SK-N-SH treated with all-trans-retinoic acid at 6 μM for 48 hours (cell line): ENCODE measurements around the gene TCF25.

Experiments used
- ATAC-seq: fragments of 200-7000 bp; cut with Tn5 transposase; 3 replicates; pipeline ENCODE4 v1.9.1; 2020; ENCODE audit warnings: mild to moderate bottlenecking, moderate library complexity
- BACH2 ChIP-seq: fragments of 250-450 bp; sonication (Bioruptor Pico); IDR thresholded peaks from 2 replicates; pipeline ENCODE4 v1.9.0; 2021; ENCODE audit warnings: mild to moderate bottlenecking, borderline replicate concordance
- CSDC2 ChIP-seq: fragments of 250-450 bp; sonication (Bioruptor Pico); IDR thresholded peaks from 2 replicates; pipeline ENCODE4 v1.5.0; 2020; ENCODE audit warnings: mild to moderate bottlenecking, moderate library complexity
- ESRRG ChIP-seq: fragments of 250-450 bp; sonication (Bioruptor Pico); IDR thresholded peaks from 2 replicates; pipeline ENCODE4 v1.6.1; 2021; ENCODE audit warnings: mild to moderate bottlenecking
- GLIS3 ChIP-seq: fragments of 250-450 bp; sonication (Bioruptor Pico); IDR thresholded peaks from 2 replicates; pipeline ENCODE4 v1.5.0; 2020; ENCODE audit warnings: mild to moderate bottlenecking, moderate library complexity
- ISL1 ChIP-seq: fragments of 250-450 bp; sonication (Bioruptor Pico); IDR thresholded peaks from 2 replicates; pipeline ENCODE4 v2.1.2; 2022; ENCODE audit warnings: mild to moderate bottlenecking, moderate library complexity
- OSR1 ChIP-seq: fragments of 250-450 bp; sonication (Bioruptor Pico); IDR thresholded peaks from 2 replicates; pipeline ENCODE4 v1.8.0; 2022; ENCODE audit warnings: moderate library complexity, mild to moderate bottlenecking, inconsistent platforms
- PPARA ChIP-seq: fragments of 250-450 bp; sonication (Bioruptor Pico); IDR thresholded peaks from 2 replicates; pipeline ENCODE4 v1.5.0; 2020; ENCODE audit warnings: mild to moderate bottlenecking, borderline replicate concordance
- SNAI2 ChIP-seq: fragments of 250-450 bp; sonication (Bioruptor Pico); IDR thresholded peaks from 2 replicates; pipeline ENCODE4 v1.5.0; 2020; ENCODE audit warnings: mild to moderate bottlenecking, moderate library complexity
- TCF4 ChIP-seq: fragments of 250-450 bp; sonication (Bioruptor Pico); IDR thresholded peaks from 2 replicates; pipeline ENCODE4 v1.8.0; 2021; ENCODE audit warnings: mild to moderate bottlenecking, moderate library complexity, borderline replicate concordance
- TOX ChIP-seq: fragments of 250-450 bp; sonication (Bioruptor Pico); IDR thresholded peaks from 2 replicates; pipeline ENCODE4 v1.8.0; 2021; ENCODE audit warnings: mild to moderate bottlenecking, moderate library complexity, borderline replicate concordance
- ZFP3 ChIP-seq: fragments of 250-450 bp; sonication (Bioruptor Pico); IDR thresholded peaks from 2 replicates; pipeline ENCODE4 v1.5.0; 2020; ENCODE audit warnings: mild to moderate bottlenecking, moderate library complexity
- ZFP30 ChIP-seq: fragments of 450-650 bp; formaldehyde crosslinking; IDR thresholded peaks from 2 replicates; pipeline ENCODE4 v1.5.0; 2022; ENCODE audit warnings: mild to moderate bottlenecking, moderate library complexity
- ZNF565 ChIP-seq: fragments of 450-650 bp; formaldehyde crosslinking; conservative IDR thresholded peaks from 2 replicates; pipeline ENCODE4 v1.5.0; 2020; ENCODE audit warnings: low read depth, mild to moderate bottlenecking, moderate library complexity
- TF ChIP-seq, protein P1 (sequence below): fragments of 250-450 bp; sonication (Bioruptor Pico); IDR thresholded peaks from 2 replicates; pipeline ENCODE4 v1.5.1; 2020; ENCODE audit warnings: low read depth, mild to moderate bottlenecking, moderate library complexity
- TF ChIP-seq, protein P2 (sequence below): fragments of 250-450 bp; sonication (Bioruptor Pico); IDR thresholded peaks from 2 replicates; pipeline ENCODE4 v1.5.0; 2020; ENCODE audit warnings: mild to moderate bottlenecking, moderate library complexity
- TF ChIP-seq, protein P3 (sequence below): fragments of 250-450 bp; sonication (Bioruptor Pico); IDR thresholded peaks from 2 replicates; pipeline ENCODE4 v1.5.1; 2021; ENCODE audit warnings: mild to moderate bottlenecking, moderate library complexity
- TF ChIP-seq, protein P4 (sequence below): fragments of 250-450 bp; sonication (Bioruptor Pico); IDR thresholded peaks from 2 replicates; pipeline ENCODE4 v1.8.0; 2021; ENCODE audit warnings: low read depth, mild to moderate bottlenecking, moderate library complexity, borderline replicate concordance
- TF ChIP-seq, protein P5 (sequence below): fragments of 250-450 bp; sonication (Bioruptor Pico); IDR thresholded peaks from 2 replicates; pipeline ENCODE4 v1.8.0; 2020; ENCODE audit warnings: mild to moderate bottlenecking, moderate library complexity, borderline replicate concordance

The TCF25 gene

DNA sequence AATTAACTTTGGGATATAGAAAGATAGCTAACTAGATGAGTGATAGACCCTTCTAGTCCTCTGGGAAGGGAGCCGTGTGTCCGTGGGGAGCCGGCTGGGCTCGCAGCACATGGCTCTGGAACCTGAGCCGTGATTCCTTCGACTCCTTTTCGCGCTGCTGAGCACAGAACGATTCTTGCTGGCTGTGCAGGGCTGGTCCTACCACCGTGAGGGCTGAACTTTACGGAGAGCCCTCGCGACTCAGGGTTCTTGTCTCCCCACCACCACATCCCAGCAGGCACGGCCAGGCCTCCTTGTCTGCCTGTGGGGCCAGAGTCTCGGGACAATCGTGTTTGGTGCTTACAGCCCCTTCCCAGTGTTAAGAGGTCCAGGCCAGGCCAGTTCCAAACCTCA, 13.8 kb upstream of the TCF25 start:
- no peak for ATAC-seq
- TF ChIP-seq ZFP30 (no peak), ISL1 (CRISPR knock-in tag) (no peak), OSR1 (CRISPR knock-in tag) (no peak), ESRRG (no peak), CSDC2 (no peak), TOX (CRISPR knock-in tag) (no peak), ZFP3 (CRISPR knock-in tag) (no peak), ZNF565 (CRISPR knock-in tag) (no peak), PPARA (CRISPR knock-in tag) (no peak)
- TF ChIP-seq, protein P1, sequence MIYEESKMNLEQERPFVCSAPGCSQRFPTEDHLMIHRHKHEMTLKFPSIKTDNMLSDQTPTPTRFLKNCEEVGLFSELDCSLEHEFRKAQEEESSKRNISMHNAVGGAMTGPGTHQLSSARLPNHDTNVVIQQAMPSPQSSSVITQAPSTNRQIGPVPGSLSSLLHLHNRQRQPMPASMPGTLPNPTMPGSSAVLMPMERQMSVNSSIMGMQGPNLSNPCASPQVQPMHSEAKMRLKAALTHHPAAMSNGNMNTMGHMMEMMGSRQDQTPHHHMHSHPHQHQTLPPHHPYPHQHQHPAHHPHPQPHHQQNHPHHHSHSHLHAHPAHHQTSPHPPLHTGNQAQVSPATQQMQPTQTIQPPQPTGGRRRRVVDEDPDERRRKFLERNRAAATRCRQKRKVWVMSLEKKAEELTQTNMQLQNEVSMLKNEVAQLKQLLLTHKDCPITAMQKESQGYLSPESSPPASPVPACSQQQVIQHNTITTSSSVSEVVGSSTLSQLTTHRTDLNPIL (CRISPR knock-in tag) = no peak
- TF ChIP-seq, protein P2, sequence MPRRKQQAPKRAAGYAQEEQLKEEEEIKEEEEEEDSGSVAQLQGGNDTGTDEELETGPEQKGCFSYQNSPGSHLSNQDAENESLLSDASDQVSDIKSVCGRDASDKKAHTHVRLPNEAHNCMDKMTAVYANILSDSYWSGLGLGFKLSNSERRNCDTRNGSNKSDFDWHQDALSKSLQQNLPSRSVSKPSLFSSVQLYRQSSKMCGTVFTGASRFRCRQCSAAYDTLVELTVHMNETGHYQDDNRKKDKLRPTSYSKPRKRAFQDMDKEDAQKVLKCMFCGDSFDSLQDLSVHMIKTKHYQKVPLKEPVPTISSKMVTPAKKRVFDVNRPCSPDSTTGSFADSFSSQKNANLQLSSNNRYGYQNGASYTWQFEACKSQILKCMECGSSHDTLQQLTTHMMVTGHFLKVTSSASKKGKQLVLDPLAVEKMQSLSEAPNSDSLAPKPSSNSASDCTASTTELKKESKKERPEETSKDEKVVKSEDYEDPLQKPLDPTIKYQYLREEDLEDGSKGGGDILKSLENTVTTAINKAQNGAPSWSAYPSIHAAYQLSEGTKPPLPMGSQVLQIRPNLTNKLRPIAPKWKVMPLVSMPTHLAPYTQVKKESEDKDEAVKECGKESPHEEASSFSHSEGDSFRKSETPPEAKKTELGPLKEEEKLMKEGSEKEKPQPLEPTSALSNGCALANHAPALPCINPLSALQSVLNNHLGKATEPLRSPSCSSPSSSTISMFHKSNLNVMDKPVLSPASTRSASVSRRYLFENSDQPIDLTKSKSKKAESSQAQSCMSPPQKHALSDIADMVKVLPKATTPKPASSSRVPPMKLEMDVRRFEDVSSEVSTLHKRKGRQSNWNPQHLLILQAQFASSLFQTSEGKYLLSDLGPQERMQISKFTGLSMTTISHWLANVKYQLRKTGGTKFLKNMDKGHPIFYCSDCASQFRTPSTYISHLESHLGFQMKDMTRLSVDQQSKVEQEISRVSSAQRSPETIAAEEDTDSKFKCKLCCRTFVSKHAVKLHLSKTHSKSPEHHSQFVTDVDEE = no peak
- TF ChIP-seq, protein P3, sequence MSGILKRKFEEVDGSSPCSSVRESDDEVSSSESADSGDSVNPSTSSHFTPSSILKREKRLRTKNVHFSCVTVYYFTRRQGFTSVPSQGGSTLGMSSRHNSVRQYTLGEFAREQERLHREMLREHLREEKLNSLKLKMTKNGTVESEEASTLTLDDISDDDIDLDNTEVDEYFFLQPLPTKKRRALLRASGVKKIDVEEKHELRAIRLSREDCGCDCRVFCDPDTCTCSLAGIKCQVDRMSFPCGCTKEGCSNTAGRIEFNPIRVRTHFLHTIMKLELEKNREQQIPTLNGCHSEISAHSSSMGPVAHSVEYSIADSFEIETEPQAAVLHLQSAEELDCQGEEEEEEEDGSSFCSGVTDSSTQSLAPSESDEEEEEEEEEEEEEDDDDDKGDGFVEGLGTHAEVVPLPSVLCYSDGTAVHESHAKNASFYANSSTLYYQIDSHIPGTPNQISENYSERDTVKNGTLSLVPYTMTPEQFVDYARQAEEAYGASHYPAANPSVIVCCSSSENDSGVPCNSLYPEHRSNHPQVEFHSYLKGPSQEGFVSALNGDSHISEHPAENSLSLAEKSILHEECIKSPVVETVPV (CRISPR knock-in tag) = no peak

DNA sequence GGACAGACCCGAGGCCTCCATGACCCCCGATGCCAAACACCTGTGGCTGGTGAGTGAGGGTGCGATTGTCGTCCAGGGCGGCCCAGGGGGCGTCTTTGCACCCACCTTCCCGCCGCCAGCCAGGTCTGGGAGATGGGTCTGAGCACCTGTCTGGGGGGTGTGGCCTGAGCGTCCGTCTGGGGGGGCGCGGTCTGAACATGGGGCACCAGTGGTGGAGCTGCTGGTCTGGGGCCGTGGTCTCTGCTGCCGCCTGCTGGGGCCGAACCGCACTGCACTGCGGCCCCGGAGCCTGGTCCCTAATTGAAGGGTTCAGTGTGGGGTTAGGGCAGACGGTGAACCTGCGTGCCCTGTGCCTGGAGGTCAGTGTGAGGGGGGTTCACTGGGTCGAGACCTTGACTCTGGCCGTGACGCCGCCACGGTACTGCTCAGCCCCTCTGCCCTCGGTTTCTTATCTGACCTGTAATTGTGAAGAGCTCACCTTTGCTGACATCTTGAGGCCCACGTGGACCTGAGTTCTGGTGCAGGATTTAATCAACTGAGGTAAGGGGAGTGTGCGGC, 12.6 kb upstream of the TCF25 start:
- TF ChIP-seq, protein P3 (CRISPR knock-in tag) = no peak
- no peak for TF ChIP-seq TOX (CRISPR knock-in tag)
- TF ChIP-seq, protein P4, sequence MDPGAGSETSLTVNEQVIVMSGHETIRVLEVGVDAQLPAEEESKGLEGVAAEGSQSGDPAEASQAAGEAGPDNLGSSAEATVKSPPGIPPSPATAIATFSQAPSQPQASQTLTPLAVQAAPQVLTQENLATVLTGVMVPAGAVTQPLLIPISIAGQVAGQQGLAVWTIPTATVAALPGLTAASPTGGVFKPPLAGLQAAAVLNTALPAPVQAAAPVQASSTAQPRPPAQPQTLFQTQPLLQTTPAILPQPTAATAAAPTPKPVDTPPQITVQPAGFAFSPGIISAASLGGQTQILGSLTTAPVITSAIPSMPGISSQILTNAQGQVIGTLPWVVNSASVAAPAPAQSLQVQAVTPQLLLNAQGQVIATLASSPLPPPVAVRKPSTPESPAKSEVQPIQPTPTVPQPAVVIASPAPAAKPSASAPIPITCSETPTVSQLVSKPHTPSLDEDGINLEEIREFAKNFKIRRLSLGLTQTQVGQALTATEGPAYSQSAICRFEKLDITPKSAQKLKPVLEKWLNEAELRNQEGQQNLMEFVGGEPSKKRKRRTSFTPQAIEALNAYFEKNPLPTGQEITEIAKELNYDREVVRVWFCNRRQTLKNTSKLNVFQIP (CRISPR knock-in tag) = no peak
- TF ChIP-seq TCF4 (CRISPR knock-in tag) = no peak
- TF ChIP-seq, protein P5, sequence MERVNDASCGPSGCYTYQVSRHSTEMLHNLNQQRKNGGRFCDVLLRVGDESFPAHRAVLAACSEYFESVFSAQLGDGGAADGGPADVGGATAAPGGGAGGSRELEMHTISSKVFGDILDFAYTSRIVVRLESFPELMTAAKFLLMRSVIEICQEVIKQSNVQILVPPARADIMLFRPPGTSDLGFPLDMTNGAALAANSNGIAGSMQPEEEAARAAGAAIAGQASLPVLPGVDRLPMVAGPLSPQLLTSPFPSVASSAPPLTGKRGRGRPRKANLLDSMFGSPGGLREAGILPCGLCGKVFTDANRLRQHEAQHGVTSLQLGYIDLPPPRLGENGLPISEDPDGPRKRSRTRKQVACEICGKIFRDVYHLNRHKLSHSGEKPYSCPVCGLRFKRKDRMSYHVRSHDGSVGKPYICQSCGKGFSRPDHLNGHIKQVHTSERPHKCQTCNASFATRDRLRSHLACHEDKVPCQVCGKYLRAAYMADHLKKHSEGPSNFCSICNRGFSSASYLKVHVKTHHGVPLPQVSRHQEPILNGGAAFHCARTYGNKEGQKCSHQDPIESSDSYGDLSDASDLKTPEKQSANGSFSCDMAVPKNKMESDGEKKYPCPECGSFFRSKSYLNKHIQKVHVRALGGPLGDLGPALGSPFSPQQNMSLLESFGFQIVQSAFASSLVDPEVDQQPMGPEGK (CRISPR knock-in tag) = no peak
- no peak for TF ChIP-seq ZFP3 (CRISPR knock-in tag)
- no peak for TF ChIP-seq PPARA (CRISPR knock-in tag)
- TF ChIP-seq ZFP30 = no peak
- TF ChIP-seq GLIS3 = no peak
- no peak for TF ChIP-seq BACH2
- no peak for TF ChIP-seq ISL1 (CRISPR knock-in tag)
- no peak for TF ChIP-seq SNAI2 (CRISPR knock-in tag)
- TF ChIP-seq, all 23 proteins: peak for 0
- ATAC-seq = peak; percentile 90

DNA sequence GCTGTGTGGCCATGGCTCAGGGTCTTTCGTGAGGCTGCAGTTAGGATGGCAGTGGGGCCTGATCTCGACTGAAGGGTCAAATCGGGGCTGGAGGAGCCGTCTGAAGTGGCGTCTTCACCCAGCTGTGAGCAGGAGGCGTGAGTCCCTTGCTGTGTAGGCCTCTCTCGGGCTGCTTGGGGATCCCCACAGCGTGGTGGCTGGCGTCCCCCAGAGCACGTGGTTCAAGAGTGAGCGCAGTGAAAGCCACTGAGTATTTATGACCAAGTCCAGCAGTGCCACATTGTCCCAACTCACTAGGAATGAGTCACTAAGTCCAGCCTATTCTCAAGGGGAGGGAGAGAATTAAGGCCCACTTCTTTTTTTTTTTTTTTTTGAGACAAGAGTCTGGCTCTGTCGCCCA, 11.7 kb upstream of the TCF25 start:
- ATAC-seq = no peak
- TF ChIP-seq, protein P5 (CRISPR knock-in tag) = no peak
- TF ChIP-seq, protein P3 (CRISPR knock-in tag) = no peak
- TF ChIP-seq CSDC2 (no peak), ZFP3 (CRISPR knock-in tag) (no peak)
- TF ChIP-seq, protein P4 (CRISPR knock-in tag) = no peak
